ENCODE data around the gene OXCT2.

The OXCT2 gene

GRCh38 chr1:39729030-39729429 lies 42.1 kb downstream of the OXCT2 start:
- no peak for DNase-seq

GRCh38 chr1:39727932-39728317 lies 43.2 kb downstream of the OXCT2 start:
- no peak for DNase-seq

DNA sequence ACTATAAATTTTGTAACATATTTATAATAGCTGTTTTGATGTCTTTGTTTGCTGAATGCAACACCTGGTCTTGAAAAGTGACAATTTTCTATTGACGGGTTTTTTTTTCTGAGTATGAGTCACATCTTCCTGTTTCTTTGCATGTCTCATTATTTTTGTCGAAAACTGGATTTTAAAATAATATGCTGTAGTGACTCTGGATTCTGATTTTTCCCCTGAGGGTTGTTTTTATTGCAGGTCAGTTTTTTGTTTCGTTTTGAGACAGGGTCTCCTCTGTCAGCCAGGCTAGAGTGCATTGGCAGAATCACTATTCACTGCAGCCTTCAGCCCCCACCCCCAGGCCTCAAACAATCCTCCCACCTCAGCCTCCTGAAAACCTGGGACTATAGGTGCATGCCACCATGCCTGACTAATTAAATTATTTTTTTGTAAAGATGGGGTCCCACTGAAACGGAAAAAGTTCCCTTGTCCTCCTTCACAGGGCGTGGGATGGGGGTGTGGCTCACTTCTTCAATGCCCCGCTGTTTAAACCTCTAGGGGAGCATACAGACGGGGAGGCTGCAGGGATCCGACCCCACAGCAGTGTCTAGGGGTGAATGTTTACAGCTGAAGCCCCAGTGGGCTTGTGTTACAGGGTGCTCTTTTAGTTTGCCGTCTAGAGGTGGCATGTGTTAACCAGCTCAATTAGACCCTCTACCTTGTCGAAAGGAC lies 43.8 kb downstream of the OXCT2 start:
- no peak for DNase-seq

GRCh38 chr1:39726600-39726999 lies 44.5 kb downstream of the OXCT2 start:
- no peak for DNase-seq

DNA sequence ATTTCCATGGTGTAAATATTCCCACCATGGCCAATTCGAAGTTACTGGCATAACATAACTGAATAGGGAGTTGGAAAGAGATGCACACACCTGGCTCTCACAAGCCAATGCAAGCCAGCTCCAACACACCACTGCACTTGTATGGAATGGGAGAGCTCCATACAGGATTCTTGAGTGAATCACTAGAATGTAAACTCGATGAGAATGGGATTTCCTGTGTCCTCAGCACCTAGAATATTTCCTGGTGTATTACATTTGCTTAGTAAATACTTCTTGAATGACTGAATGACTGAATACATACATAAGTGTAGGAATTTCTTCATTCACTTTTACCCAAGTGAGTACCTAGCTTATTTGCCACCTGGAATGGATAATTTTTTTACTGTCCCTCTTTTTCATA lies 48.7 kb downstream of the OXCT2 start:
- DNase-seq, result no peak

DNA sequence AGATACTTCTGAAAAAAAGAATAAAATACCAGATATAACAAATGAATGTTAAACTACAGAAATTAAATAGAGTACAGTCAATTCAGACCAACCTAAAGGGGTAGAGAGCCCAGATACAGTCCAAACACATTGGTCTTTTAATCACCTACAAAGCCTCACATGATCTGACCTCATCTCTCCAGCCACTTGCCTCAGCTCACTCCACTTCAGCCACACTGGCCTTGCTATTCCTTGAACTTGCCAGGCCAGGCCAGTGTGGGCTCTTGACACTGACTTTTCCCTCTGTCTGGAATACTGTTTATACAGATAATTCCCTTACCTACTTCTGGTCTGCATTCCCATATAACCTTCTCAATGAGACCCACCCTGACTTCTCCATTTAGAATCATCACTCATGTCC lies 49.5 kb downstream of the OXCT2 start:
- DNase-seq, result no peak

DNA sequence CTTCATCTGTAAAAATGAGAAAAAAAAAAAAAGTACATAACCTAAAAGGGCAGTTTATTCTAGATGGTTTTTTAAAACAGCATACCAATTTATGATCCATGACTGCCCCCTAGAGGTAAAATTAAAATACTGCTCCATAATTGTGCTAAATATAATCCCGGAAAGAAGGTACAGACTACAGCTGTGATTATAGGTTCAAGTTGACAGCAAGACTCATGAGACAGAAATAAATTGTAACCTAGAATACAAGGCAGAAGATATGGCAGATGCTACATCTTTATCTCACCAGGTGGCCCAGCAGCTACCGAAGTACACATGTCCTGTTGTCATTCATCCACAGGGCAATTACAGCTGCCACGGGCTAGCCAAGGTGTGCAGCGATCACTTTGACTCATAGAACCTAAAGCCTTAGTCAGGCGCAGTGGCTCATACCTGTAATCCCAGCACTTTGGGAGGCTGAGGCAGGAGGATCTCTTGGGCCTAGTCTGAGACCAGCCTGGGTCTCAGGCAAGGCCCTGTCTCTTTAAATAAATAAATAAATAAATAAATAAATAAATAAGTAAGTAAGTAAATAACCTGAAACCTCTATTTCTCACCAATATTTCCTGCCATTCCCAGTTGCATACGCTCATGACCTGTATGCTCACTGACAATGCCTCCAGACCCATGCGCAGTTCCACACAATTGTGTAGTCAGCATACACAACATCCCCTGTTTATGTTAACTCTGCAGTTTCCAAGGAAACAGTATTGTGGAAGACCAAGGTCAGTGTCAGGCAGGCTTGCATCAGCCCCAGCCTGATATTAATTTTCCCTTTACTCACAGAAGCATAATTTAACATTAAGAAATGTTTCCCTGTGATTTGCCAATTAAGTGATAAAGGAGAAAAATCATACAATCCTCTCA lies 50.8 kb downstream of the OXCT2 start:
- DNase-seq, result peak; percentile 68
